ENCODE data around the gene PPM1K. TPM values are rescaled to one million over a fixed set of nuclear protein-coding genes. Genes with fewer than 3 reads are reported as not detected.

Gene PPM1K
- total RNA-seq, 4 donors from 2014 or later: 7.8 to 10.5 (median 9.2) TPM

GRCh38 chr4:88244816-88245579 is 39.4 kb downstream of the PPM1K start:
- DNase-seq (ENCODE audit: low spot score in 2 of 2): no peak
- no peaks in the 10 kb centered on the region for H3K9me3 ChIP-seq
- H3K27me3 ChIP-seq: no peaks in the 10 kb centered on the region
- no peak overlapping the region for H3K4me3 ChIP-seq
- H3K27ac ChIP-seq: no peak overlapping the region
- H3K4me1 ChIP-seq: no peaks in the 10 kb centered on the region
- WGBS: 70% methylated on average over 12 of the region's 17 CpGs
- no peaks in the 10 kb centered on the region for H3K36me3 ChIP-seq
- TF ChIP-seq EP300 (IDR thresholded peaks at IDR 0.05): no peak
- no peak for TF ChIP-seq POLR2A (IDR thresholded peaks at IDR 0.05)
- TF ChIP-seq POLR2AphosphoS5 (IDR thresholded peaks at IDR 0.05): no peak
- no peak for TF ChIP-seq CTCF (IDR thresholded peaks at IDR 0.05)

GRCh38 chr4:88244056-88244455 is 40.3 kb downstream of the PPM1K start:
- 100% methylated on average over 2 of the region's 13 CpGs for WGBS
- DNase-seq (ENCODE audit: low spot score in 2 of 2): no peak
- H3K9me3 ChIP-seq: no peaks in the 10 kb centered on the region
- H3K4me1 ChIP-seq: no peaks in the 10 kb centered on the region
- H3K27me3 ChIP-seq: no peaks in the 10 kb centered on the region
- no peaks in the 10 kb centered on the region for H3K36me3 ChIP-seq
- H3K27ac ChIP-seq: no peak overlapping the region
- no peak for TF ChIP-seq EP300 (IDR thresholded peaks at IDR 0.05)
- TF ChIP-seq CTCF (IDR thresholded peaks at IDR 0.05): no peak
- TF ChIP-seq POLR2A (IDR thresholded peaks at IDR 0.05): no peak
- no peak for TF ChIP-seq POLR2AphosphoS5 (IDR thresholded peaks at IDR 0.05)
- no peak overlapping the region for H3K4me3 ChIP-seq

- no peak overlapping the region for H3K27ac ChIP-seq
- H3K4me1 ChIP-seq: no peaks in the 10 kb centered on the region
- DNase-seq (ENCODE audit: low spot score in 2 of 2): no peak
- no peaks in the 10 kb centered on the region for H3K36me3 ChIP-seq
- H3K9me3 ChIP-seq: no peaks in the 10 kb centered on the region
- no peak for TF ChIP-seq EP300 (IDR thresholded peaks at IDR 0.05)
- no peak for TF ChIP-seq POLR2AphosphoS5 (IDR thresholded peaks at IDR 0.05)
- no peak for TF ChIP-seq POLR2A (IDR thresholded peaks at IDR 0.05)
- WGBS: 90% methylated on average over 1 of the region's 1 CpG
- H3K4me3 ChIP-seq: no peak overlapping the region
- no peaks in the 10 kb centered on the region for H3K27me3 ChIP-seq
Observed at GRCh38 chr4:88242144-88242543, 42.2 kb downstream of the PPM1K start.

- Histone ChIP-seq H3K9me3 (no peaks in the 10 kb centered on the region), H3K36me3 (no peaks in the 10 kb centered on the region), H3K27me3 (no peaks in the 10 kb centered on the region), H3K27ac (no peak overlapping the region), H3K4me3 (no peak overlapping the region), H3K4me1 (no peaks in the 10 kb centered on the region)
- no peak for DNase-seq (ENCODE audit: low spot score in 2 of 2)
- 83% methylated on average over 1 of the region's 1 CpG for WGBS
- TF ChIP-seq CTCF (IDR thresholded peaks at IDR 0.05): no peak
- no peak for TF ChIP-seq EP300 (IDR thresholded peaks at IDR 0.05)
- no peak for TF ChIP-seq POLR2AphosphoS5 (IDR thresholded peaks at IDR 0.05)
- TF ChIP-seq POLR2A (IDR thresholded peaks at IDR 0.05): no peak
Observed at GRCh38 chr4:88240297-88240714, 44.1 kb downstream of the PPM1K start.

GRCh38 chr4:88230969-88231771 is 53.2 kb downstream of the PPM1K start:
- no peaks in the 10 kb centered on the region for H3K27me3 ChIP-seq
- DNase-seq (ENCODE audit: low spot score in 2 of 2): no peak
- H3K9me3 ChIP-seq: no peaks in the 10 kb centered on the region
- peak overlapping the region; percentile 32 for H3K4me3 ChIP-seq
- 50% methylated on average over 14 of the region's 14 CpGs for WGBS
- TF ChIP-seq POLR2AphosphoS5 (IDR thresholded peaks at IDR 0.05) (no peak), POLR2A (IDR thresholded peaks at IDR 0.05) (no peak)
- no peak overlapping the region for H3K27ac ChIP-seq
- peaks cover 7% of the 10 kb centered on the region for H3K4me1 ChIP-seq
- no peaks in the 10 kb centered on the region for H3K36me3 ChIP-seq

- WGBS: 96% methylated on average over 1 of the region's 1 CpG
Observed at GRCh38 chr4:88230461-88230891, 53.9 kb downstream of the PPM1K start.

More at GRCh38 chr4:88230461-88230891, 53.9 kb downstream of the PPM1K start:
- Histone ChIP-seq H3K27me3 (no peaks in the 10 kb centered on the region), H3K4me3 (peak overlapping the region; percentile 32), H3K4me1 (peaks cover 7% of the 10 kb centered on the region), H3K9me3 (no peaks in the 10 kb centered on the region), H3K27ac (no peak overlapping the region), H3K36me3 (no peaks in the 10 kb centered on the region)
- no peak for DNase-seq (ENCODE audit: low spot score in 2 of 2)
- no peak for TF ChIP-seq EP300 (IDR thresholded peaks at IDR 0.05)
- TF ChIP-seq POLR2A (IDR thresholded peaks at IDR 0.05): no peak
- TF ChIP-seq POLR2AphosphoS5 (IDR thresholded peaks at IDR 0.05): no peak
- no peak for TF ChIP-seq CTCF (IDR thresholded peaks at IDR 0.05)
